ENCODE measurements around the gene WDR6. TPM values are rescaled to one million over a fixed set of nuclear protein-coding genes. Genes with fewer than 3 reads are reported as not detected.

The WDR6 gene
- total and polyA plus RNA-seq, 9 of the 15 experiments (the other 6 are each of a cell fraction or from before 2014, with no cell fraction given): 8.9 to 90.6 (median 44.7) TPM

DNA sequence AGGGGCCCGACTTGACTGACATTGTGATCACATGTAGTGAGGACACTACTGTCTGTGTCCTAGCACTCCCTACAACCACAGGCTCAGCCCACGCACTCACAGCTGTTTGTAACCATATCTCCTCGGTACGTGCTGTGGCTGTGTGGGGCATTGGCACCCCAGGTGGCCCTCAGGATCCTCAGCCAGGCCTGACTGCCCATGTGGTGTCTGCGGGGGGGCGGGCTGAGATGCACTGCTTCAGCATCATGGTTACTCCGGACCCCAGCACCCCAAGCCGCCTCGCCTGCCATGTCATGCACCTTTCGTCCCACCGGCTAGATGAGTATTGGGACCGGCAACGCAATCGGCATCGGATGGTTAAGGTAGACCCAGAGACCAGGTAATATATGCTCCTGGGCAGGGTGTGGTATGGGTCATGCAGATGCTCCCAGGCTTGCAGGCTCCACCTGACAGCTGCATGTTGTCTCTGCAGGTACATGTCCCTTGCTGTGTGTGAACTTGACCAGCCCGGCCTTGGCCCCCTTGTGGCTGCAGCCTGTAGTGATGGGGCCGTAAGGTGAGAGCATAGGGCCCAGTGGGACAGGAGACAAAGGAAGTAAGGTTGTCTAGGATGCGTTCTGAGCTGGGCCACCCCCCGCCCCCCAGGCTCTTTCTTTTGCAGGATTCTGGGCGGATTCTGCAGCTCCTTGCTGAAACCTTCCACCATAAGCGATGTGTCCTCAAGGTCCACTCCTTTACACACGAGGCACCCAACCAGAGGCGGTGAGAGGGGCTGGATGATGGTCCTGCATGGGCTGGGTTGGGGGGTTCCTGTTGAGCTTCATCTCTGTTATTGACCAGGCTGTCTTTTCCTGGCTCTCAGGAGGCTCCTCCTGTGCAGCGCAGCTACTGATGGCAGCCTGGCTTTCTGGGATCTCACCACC is 6.8 kb downstream of the WDR6 start (continued):
- TF ChIP-seq FOXJ2 (tag; IDR thresholded peaks at IDR 0.05): no peak
- no peak for TF ChIP-seq GTF2E2 (tag; IDR thresholded peaks at IDR 0.05)
- no peak for TF ChIP-seq SMARCC2 (IDR thresholded peaks at IDR 0.05; ENCODE audit: low read depth)
- TF ChIP-seq, protein P1, sequence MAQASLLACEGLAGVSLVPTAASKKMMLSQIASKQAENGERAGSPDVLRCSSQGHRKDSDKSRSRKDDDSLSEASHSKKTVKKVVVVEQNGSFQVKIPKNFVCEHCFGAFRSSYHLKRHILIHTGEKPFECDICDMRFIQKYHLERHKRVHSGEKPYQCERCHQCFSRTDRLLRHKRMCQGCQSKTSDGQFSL (CRISPR knock-in tag; IDR thresholded peaks at IDR 0.05): 0 out of 2 replicates have a peak, but pooled peaks have one; percentile 30
- TF ChIP-seq, protein P1 (tag; IDR thresholded peaks at IDR 0.05): no peak
- no peak for TF ChIP-seq ZZZ3 (IDR thresholded peaks at IDR 0.05)
- no peak for TF ChIP-seq STAT5A (IDR thresholded peaks at IDR 0.05; ENCODE audit: borderline replicate concordance, low read length)
- TF ChIP-seq, protein P2, sequence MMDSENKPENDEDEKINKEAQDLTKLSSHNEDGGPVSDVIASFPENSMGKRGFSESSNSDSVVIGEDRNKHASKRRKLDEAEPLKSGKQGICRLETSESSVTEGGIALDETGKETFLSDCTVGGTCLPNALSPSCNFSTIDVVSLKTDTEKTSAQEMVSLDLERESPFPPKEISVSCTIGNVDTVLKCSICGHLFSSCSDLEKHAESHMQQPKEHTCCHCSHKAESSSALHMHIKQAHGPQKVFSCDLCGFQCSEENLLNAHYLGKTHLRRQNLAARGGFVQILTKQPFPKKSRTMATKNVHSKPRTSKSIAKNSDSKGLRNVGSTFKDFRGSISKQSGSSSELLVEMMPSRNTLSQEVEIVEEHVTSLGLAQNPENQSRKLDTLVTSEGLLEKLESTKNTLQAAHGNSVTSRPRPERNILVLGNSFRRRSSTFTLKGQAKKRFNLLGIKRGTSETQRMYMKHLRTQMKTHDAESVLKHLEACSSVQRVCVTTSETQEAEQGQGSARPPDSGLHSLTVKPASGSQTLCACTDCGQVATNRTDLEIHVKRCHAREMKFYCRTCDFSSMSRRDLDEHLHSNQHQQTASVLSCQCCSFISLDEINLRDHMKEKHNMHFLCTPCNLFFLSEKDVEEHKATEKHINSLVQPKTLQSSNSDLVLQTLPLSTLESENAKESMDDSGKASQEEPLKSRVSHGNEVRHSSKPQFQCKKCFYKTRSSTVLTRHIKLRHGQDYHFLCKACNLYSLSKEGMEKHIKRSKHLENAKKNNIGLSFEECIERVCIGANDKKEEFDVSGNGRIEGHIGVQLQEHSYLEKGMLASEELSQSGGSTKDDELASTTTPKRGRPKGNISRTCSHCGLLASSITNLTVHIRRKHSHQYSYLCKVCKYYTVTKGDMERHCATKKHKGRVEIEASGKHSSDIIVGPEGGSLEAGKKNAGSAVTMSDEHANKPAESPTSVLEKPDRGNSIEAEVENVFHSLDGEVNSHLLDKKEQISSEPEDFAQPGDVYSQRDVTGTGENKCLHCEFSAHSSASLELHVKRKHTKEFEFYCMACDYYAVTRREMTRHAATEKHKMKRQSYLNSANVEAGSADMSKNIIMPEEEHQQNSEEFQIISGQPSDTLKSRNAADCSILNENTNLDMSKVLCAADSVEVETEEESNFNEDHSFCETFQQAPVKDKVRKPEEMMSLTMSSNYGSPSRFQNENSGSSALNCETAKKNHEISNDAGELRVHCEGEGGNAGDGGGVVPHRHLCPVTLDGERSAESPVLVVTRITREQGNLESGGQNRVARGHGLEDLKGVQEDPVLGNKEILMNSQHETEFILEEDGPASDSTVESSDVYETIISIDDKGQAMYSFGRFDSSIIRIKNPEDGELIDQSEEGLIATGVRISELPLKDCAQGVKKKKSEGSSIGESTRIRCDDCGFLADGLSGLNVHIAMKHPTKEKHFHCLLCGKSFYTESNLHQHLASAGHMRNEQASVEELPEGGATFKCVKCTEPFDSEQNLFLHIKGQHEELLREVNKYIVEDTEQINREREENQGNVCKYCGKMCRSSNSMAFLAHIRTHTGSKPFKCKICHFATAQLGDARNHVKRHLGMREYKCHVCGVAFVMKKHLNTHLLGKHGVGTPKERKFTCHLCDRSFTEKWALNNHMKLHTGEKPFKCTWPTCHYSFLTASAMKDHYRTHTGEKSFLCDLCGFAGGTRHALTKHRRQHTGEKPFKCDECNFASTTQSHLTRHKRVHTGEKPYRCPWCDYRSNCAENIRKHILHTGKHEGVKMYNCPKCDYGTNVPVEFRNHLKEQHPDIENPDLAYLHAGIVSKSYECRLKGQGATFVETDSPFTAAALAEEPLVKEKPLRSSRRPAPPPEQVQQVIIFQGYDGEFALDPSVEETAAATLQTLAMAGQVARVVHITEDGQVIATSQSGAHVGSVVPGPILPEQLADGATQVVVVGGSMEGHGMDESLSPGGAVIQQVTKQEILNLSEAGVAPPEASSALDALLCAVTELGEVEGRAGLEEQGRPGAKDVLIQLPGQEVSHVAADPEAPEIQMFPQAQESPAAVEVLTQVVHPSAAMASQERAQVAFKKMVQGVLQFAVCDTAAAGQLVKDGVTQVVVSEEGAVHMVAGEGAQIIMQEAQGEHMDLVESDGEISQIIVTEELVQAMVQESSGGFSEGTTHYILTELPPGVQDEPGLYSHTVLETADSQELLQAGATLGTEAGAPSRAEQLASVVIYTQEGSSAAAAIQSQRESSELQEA (IDR thresholded peaks at IDR 0.05; ENCODE audit: low read depth): no peak
- TF ChIP-seq, protein P3, sequence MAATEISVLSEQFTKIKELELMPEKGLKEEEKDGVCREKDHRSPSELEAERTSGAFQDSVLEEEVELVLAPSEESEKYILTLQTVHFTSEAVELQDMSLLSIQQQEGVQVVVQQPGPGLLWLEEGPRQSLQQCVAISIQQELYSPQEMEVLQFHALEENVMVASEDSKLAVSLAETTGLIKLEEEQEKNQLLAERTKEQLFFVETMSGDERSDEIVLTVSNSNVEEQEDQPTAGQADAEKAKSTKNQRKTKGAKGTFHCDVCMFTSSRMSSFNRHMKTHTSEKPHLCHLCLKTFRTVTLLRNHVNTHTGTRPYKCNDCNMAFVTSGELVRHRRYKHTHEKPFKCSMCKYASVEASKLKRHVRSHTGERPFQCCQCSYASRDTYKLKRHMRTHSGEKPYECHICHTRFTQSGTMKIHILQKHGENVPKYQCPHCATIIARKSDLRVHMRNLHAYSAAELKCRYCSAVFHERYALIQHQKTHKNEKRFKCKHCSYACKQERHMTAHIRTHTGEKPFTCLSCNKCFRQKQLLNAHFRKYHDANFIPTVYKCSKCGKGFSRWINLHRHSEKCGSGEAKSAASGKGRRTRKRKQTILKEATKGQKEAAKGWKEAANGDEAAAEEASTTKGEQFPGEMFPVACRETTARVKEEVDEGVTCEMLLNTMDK (IDR thresholded peaks at IDR 0.05; ENCODE audit: borderline replicate concordance, insufficient read depth, low read depth, low read length, poor library complexity, severe bottlenecking): peak; percentile 89
- TF ChIP-seq EP300 (IDR thresholded peaks at IDR 0.05; ENCODE audit: low read length): no peak
- peak; percentile 60 for TF ChIP-seq POLR2G (IDR thresholded peaks at IDR 0.05; ENCODE audit: low read depth, low read length)
- no peak for TF ChIP-seq PHF20 (IDR thresholded peaks at IDR 0.05; ENCODE audit: partially characterized antibody)
- TF ChIP-seq CREB1 (IDR thresholded peaks at IDR 0.05): no peak
- no peak for TF ChIP-seq CREB1 (CRISPR knock-in tag; IDR thresholded peaks at IDR 0.05)
- no peak for TF ChIP-seq CHCHD3 (CRISPR knock-in tag; IDR thresholded peaks at IDR 0.05)
- TF ChIP-seq ADNP (tag; IDR thresholded peaks at IDR 0.05): no peak
- TF ChIP-seq ZNF23 (CRISPR knock-in tag; IDR thresholded peaks at IDR 0.05): no peak
